T-helper 2 cell (primary cell): Measurements from ENCODE around the gene HCN4.
A peak's percentile ranks its signal among the peaks of the same experiment; 100 is the strongest.

Experiments used
- DNase-seq, 5 experiments: peaks; one replicate each; pipeline versions ENCODE4 v3.0.0 to v3.0.0-alpha.2; 2012 to 2022

The HCN4 gene

GRCh38 chr15:73378089-73378488 lies 9.3 kb upstream of the HCN4 start:
- no peak for DNase-seq

DNA sequence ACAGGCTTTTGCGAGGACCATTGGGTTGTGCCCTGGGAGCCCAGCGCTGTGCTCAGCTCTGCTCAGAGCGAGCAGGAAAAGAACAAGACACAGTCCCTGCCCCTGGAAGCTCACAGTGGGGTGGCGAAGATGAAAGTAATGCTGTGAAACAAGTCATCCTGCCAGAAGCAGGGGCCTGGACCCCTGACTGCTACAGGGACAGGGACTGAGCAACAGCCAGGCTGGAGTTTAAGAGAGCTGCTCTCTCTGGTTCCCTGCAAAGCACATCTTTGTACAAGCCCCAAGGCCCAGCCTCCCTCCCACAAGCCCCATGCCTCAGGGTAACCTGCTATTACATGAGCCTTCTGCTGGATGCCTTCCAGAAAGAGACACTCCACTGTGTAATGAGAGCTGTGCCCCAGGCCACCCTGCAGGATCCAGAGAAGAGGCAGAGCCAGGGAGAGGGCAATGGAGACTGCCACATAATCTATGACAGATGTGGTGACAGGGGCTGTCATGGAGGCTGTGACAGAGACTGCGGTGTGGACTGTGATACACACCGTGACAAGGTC lies 7.1 kb upstream of the HCN4 start:
- no peak for DNase-seq

DNA sequence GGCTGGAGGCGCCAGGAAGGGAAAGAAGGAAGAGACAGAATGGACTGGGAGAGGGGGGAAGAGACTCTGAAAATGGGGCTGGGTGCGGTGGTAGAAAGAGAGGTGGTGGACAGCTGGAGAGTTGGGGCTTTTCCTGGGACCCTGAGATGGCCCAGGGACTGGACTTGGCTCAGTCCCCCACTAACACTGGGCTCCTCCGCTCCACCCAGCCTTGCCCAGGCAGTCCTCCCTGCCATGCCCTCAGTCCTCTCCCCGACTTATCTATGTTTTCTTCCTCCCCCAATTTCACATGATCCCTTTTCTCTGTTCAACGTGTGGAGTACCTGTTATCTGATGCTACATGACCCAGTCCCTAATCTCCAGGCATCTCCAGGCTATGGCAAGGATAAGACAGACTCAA lies 6.3 kb upstream of the HCN4 start:
- DNase-seq = no peak

DNA sequence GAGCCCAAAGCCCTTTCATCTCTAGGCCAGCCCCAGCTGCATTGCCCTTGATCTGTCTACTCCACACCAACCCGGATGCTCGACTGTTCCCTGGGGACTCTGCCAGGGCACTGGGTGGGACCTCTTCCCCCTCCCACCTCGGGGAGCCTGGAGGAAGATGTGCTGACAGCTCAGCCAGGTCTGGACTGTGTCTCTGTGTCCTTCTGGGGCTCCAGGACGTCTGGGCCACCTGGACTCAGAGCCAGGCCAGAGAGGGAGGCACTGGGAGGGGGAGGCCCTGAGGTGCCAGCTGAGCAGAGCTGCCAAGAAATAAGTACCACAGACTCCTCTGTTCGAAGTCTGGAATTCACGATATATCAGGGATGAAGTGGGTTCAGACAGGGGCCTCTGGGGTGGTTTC lies 5.8 kb upstream of the HCN4 start:
- no peak for DNase-seq

DNA sequence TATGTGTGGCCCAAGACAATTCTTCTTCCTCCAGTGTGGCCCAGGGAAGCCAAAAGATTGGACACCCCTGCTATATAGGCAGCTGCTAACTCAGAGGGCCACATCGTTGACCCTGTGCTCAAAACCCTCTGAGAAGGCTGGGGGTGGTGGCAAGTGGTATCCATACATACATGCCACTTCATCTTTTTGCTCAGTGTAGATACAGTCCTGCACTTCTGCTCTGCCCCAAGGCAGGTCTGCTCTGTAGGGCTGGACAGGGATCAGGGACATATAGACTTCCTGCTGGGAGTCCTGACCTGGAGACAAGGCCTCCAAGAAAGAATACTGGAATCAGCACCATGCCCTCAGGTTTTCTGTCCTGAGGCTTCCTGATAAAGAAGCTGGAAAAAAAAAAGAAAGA lies 4.5 kb upstream of the HCN4 start:
- DNase-seq = no peak

- no peak for DNase-seq
These were observed 3.1 kb upstream of the HCN4 start for GRCh38 chr15:73371812-73372211.

- DNase-seq = no peak
These were observed 1.4 kb upstream of the HCN4 start for GRCh38 chr15:73370151-73370550.

- no peak for DNase-seq
These were observed 466 bp upstream of the HCN4 start for GRCh38 chr15:73369154-73369694.

DNA sequence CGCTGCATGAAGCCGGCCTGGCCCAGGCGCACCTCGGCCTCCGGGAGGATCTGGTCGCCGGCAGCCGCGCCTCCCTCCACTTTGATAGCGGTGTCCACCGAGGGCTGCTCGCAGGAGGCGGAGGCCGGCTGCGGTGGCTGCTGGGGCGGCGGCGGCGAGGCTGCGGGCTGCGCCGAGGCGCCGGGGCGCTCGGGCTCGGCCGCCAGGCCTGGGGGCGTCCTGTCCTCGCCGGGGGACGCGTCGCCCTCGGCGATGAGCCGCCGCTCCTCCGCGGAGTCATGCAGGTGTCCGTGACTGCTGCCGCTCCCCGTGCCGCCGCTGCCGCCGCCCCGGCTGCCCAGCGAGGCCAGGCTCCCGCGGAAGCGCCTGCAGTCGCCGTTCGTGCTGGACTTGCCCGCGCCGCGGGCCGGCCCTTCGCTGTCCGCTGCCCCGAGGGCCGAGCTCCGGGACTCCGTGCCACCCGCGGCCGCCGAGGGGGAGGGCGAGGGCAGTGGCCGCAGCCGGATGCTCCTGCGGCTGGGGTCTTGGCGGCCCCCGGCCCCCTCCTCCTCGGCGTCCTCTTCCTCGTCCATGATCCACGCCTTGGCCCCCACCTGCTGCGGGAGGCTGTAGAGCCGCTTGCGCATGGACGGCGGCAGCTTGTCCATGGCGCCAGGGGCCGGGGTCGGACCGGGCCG lies 996 bp downstream of the HCN4 start:
- DNase-seq = no peak

DNA sequence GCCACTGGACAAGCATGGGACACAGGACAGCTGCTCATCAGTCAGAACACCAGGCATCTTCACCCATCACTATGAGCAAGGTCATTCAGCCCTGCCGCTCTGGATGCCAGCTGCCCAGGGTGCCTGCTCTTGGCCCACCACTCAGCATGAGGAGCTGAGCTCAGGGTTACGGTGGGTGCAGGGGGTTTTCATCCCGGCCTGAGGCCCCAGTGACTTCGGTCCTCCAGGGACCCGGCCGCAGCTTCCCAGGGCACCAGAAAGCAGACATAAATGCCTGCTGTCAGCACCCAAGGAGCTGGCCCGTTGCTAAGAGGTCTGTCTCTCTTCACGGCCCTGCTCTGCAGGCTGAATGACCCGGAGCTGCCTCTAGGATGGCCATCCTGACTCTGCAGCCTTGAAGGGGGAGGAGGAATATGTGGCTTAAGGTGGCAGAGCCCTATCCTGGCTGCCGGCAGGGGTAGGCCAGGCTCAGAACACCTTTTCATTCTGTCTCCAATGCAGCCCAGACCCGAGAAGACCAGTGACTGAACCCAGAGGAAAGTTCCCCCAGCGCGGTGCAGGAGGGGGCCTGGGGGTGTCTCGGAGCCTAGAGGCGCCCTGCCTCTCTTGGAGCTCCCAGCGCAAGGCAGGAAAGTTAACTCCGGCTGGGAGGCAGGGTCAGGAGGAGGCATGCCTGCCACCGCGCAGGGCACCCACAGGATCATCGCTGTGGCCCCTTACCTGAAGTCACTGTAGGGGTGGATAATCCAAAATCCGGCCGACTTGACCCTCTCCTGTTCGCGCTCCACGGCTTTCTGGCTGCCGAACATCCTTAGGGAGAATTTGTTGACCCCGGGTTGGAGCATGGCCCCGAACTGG lies 1.8 kb downstream of the HCN4 start:
- no peak for DNase-seq

- no peak for DNase-seq
These were observed 4.7 kb downstream of the HCN4 start for GRCh38 chr15:73364070-73364469.

DNA sequence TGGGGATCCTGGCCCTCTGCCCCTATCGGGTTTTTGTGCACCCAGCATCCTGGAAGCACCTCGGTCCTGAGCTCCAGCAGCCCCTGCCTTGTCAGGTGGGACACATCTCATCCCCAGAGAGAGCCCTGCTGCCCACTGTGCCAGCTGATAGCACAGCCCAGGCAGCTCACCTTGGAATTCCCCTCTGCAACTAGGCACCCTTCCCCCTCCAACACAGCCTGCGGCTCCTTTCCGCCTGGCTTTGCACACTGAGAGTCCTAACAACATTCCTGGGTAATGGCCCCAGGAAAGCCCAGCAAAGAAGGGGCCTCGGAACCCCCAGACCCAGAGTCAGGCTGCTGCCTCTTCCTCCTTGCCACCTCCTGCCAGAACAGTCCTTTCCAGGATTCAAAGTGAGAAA lies 5.9 kb downstream of the HCN4 start:
- DNase-seq = no peak

- no peak for DNase-seq
These were observed 7.4 kb downstream of the HCN4 start for GRCh38 chr15:73361337-73361736.

- no peak for DNase-seq
These were observed 9.1 kb downstream of the HCN4 start for GRCh38 chr15:73359651-73360050.

DNA sequence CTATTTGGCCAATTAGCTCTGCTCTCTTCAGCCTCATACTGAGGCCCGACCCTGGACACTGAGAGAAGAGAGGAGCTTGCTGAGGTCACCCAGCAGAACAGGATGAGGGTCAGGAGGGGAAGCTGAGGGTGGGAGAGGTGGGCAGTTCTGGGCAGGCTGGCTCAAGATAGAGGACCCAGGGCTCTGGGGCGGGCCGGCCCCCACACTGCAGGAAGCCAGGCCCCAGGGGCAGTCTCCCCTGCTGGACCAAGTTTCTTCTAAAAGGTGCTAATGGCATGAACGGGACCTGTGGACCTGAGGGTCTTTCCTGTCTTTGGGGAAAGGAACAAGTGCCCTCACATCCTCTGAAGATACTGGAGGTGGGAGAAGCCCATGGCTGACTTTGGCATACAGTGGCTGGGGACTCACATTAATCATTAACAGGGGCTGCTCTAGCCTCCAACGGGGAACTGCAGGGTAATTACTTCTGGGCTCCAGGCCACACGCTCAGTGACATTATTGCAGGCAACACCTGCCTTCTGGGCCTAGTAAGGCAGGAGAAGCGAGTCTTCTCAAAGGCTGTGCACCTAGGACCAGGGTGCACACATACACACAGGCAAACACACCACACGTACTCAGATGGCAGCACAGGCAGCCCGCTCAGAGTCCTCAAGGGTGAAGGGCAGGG lies 10.6 kb downstream of the HCN4 start:
- DNase-seq = no peak

DNA sequence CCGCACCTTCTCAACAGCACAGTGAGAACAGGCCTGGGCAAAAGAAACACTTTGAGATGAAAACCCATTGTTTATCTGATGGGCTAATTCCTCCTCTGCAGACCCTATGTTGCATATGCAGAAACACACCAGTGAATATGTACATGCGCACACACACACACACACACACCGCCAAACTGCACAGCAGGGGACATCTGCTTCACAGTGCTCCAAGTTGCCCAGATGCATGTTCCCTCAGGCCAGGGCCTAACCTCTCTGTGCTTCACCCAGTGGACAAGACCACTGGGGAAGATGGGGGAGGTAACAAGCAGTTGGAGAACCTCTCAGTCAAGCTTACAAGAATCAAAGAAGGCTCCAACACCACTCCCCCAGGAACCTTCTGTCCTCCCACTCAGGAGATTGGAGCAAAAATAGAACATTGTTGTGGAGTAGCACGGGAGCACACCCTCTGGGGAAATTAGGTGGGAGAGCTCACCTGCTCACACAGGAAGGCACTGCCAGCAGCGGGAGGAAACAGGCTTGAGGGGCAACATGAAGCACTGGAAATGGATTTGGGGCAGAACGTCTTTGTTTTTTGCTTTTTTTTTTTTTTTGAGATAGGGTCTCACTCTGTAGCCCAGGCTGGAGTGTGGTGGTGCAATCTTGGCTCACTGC lies 13.0 kb downstream of the HCN4 start:
- no peak for DNase-seq

DNA sequence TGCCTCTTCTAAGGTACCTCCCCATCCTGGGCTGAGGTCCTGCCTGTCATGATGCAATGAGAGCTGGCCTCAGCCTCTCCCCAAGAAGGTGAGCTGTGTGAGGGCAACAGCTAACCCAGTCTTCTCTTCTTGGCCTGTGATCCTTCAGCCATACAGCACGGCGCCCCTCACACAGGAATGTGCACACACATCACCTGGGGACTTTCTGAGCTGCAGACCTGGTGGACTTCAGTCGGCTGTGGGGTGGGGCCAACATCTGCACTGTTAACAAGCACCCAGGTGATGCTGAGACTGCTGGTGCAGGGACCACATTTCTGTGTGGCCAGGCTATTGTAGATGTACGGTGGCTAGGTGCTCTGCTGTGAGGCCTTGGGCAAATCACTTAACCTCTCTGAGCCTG lies 14.5 kb downstream of the HCN4 start:
- no peak for DNase-seq

DNA sequence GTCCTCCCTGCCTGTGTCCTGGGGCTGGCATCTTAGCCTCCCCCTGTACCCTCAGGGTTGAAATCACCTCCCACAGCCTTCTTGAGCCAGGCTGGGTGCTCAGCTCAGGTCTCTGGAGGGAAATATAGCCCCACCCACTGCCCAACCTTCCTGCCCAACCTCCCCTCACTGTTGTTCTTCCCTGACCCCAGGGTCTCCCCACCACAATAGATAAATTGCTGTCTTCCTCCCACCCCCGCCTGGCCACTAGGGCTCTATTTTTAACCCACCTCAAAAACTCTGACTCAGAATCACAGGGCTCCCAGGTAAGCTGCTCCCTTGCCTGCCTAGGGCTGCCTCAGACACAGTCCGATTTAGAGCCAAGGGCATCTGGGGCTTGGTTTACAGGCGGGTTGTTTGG lies 15.0 kb downstream of the HCN4 start:
- no peak for DNase-seq

DNA sequence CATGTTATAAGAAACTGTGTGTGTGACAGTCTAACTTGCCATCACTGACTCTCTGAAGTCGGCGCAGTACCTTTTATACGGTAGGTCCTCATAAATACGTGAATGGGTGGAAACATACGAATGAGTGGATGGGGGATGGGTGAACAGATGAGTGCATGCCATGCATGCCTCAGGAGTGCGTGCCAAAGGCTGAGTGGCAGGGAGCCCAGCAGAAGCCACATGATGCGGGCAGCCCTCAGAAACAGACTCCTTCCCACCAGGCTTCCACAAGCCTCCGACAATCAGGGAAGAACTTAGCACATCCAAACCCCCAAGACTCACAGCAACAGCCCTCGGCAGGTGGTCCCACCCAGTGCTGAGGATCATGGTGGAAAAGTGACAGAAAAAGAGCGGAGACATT lies 16.7 kb downstream of the HCN4 start:
- DNase-seq = no peak

DNA sequence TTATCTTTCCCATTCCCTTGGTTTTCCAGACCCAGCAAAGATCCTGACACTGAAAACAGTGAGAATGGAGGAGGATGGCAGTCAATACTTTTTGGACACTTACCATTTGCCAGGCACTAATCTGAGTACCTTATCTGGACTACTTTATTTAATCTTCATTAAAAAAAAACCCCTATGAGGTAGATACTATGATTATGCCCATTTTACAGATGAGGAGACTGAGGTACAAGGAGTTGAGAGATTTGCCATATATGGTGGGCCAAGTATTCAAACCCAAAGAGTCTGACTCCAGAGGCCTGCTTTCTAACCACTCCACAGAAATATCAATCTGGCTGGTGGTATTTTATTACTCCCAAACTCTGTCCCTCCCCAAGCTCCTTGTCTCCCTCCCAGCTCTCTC lies 19.6 kb downstream of the HCN4 start:
- DNase-seq = no peak

GRCh38 chr15:73346735-73347312 lies 21.9 kb downstream of the HCN4 start:
- peak; percentile 4 to 64 (median 33) for DNase-seq

DNA sequence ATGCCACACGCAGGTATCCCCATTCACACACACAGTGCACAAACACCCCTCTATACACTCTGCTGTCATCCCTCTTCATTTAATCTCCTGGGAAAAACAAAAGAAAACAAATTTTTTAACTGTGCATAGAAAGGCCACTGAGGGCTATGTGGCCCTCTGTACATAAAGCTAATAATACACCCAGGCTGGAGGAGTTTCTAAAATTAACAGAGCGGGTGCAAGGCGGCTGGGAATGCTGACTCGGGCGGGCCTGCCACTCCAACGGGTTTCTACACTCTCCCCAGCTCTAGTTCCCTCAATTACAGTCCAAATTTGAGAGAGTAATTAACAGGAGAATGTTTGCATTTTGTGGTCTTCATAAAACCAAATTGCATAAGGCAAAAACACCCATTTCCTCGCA lies 23.1 kb downstream of the HCN4 start:
- DNase-seq = no peak
